ENCODE data around the gene HBQ1. TPM values are rescaled to one million over a fixed set of nuclear protein-coding genes. Genes with fewer than 3 reads are reported as not detected.

The HBQ1 gene
- total RNA-seq (10 to 100 TPM in 1 of 2 donors, not detected in 1; 50.9 TPM), polyA plus RNA-seq (not detected)

- TF ChIP-seq GABPA (IDR thresholded peaks at IDR 0.05 in 1 of 2, conservative IDR thresholded peaks at IDR 0.05 in 1 of 2) (no peak), CTCF (IDR thresholded peaks at IDR 0.05; ENCODE audit: low read depth, low read length, missing input control) (peak; percentile 13)
- 11% methylated on average over 59 of the region's 59 CpGs for WGBS
- Histone ChIP-seq H3K9me3 (ENCODE audit: control insufficient read depth in 4 of 4, low read length in 3 of 4) (no peaks in the 10 kb centered on the region), H3K27ac (ENCODE audit: low read depth in 1 of 2, low read length in 2 of 2) (no peak within 1 kb of the TSS), H3K4me1 (ENCODE audit: control insufficient read depth in 4 of 4, insufficient read depth in 4 of 4, low read length in 3 of 4) (peaks cover 5 to 13% (median 11%) of the 10 kb centered on the region in 4 donors), H3K4me3 (ENCODE audit: low read depth in 1 of 3, low read length in 3 of 3) (peak within 1 kb of the TSS in 1 of 3 donors; percentile 33), H3K36me3 (ENCODE audit: control insufficient read depth in 4 of 4, insufficient read depth in 3 of 4, low read depth in 1 of 4, low read length in 3 of 4) (no peaks in the 10 kb centered on the region), H3K9ac (ENCODE audit: low read depth in 1 of 2, low read length in 2 of 2) (no peak within 1 kb of the TSS), H3K27me3 (ENCODE audit: control insufficient read depth in 4 of 4, insufficient read depth in 4 of 4, low read length in 3 of 4) (peaks cover 3 to 15% (median 8%) of the 10 kb centered on the region in 4 donors)
- peak; percentile 84 for DNase-seq (ENCODE audit: low spot score)
Observed at GRCh38 chr16:180101-180675, at the start of gene HBQ1. Gene HBQ1, plus strand, starts transcription at chr16:180459. Its CDS starts 28 bp downstream, at chr16:180487.

- H3K27ac ChIP-seq (ENCODE audit: low read depth in 1 of 2, low read length in 2 of 2), result no peak overlapping the region
- WGBS, result 96% methylated on average over 15 of the region's 15 CpGs
- H3K9ac ChIP-seq (ENCODE audit: low read depth in 1 of 2, low read length in 2 of 2), result no peak overlapping the region
- no peaks in the 10 kb centered on the region for H3K9me3 ChIP-seq (ENCODE audit: control insufficient read depth in 4 of 4, low read length in 3 of 4)
- no peak for DNase-seq (ENCODE audit: low spot score)
- H3K4me1 ChIP-seq (ENCODE audit: control insufficient read depth in 4 of 4, insufficient read depth in 4 of 4, low read length in 3 of 4), result no peaks in the 10 kb centered on the region
- H3K27me3 ChIP-seq (ENCODE audit: control insufficient read depth in 4 of 4, insufficient read depth in 4 of 4, low read length in 3 of 4), result no peaks in the 10 kb centered on the region
- H3K36me3 ChIP-seq (ENCODE audit: control insufficient read depth in 4 of 4, insufficient read depth in 3 of 4, low read depth in 1 of 4, low read length in 3 of 4), result no peaks in the 10 kb centered on the region
- TF ChIP-seq HNF4A (conservative IDR thresholded peaks at IDR 0.05) (no peak), NR2F2 (IDR thresholded peaks at IDR 0.05) (no peak), EGR1 (IDR thresholded peaks at IDR 0.05; ENCODE audit: low read depth in 2 of 2) (no peak), ZBTB33 (IDR thresholded peaks at IDR 0.05) (no peak), CTCF (IDR thresholded peaks at IDR 0.05; ENCODE audit: low read depth, low read length, missing input control) (no peak)
- H3K4me3 ChIP-seq (ENCODE audit: low read depth in 1 of 3, low read length in 3 of 3), result no peak overlapping the region
Observed at GRCh38 chr16:130533-131173, 49.6 kb upstream of the HBQ1 start.

GRCh38 chr16:132120-132519 lies 48.1 kb upstream of the HBQ1 start:
- Histone ChIP-seq H3K27ac (ENCODE audit: low read depth in 1 of 2, low read length in 2 of 2) (no peak overlapping the region), H3K4me3 (ENCODE audit: low read depth in 1 of 3, low read length in 3 of 3) (no peak overlapping the region), H3K9me3 (ENCODE audit: control insufficient read depth in 4 of 4, low read length in 3 of 4) (no peaks in the 10 kb centered on the region), H3K4me1 (ENCODE audit: control insufficient read depth in 4 of 4, insufficient read depth in 4 of 4, low read length in 3 of 4) (peaks cover 0 to under 1% (median 0%) of the 10 kb centered on the region in 4 donors), H3K9ac (ENCODE audit: low read depth in 1 of 2, low read length in 2 of 2) (no peak overlapping the region), H3K36me3 (ENCODE audit: control insufficient read depth in 4 of 4, insufficient read depth in 3 of 4, low read depth in 1 of 4, low read length in 3 of 4) (no peaks in the 10 kb centered on the region), H3K27me3 (ENCODE audit: control insufficient read depth in 4 of 4, insufficient read depth in 4 of 4, low read length in 3 of 4) (no peaks in the 10 kb centered on the region)
- DNase-seq (ENCODE audit: low spot score), result no peak
- 96% methylated on average over 7 of the region's 7 CpGs for WGBS
- TF ChIP-seq REST (IDR thresholded peaks at IDR 0.05), result no peak
- TF ChIP-seq RXRA (IDR thresholded peaks at IDR 0.05), result no peak
- no peak for TF ChIP-seq EGR1 (IDR thresholded peaks at IDR 0.05; ENCODE audit: low read depth in 2 of 2)
- TF ChIP-seq MAX (IDR thresholded peaks at IDR 0.05), result no peak
- TF ChIP-seq FOXA2 (IDR thresholded peaks at IDR 0.05), result no peak
- no peak for TF ChIP-seq ATF3 (IDR thresholded peaks at IDR 0.05)
- TF ChIP-seq SP1 (IDR thresholded peaks at IDR 0.05), result no peak
- no peak for TF ChIP-seq HNF4G (IDR thresholded peaks at IDR 0.05)
- TF ChIP-seq JUND (IDR thresholded peaks at IDR 0.05), result no peak

Measured in liver (tissue), 9 donors.